IMR-90 (cell line): Measurements from ENCODE around the gene MED12L. TPM values are rescaled to one million over a fixed set of nuclear protein-coding genes. Genes with fewer than 3 reads are reported as not detected.

ENCODE experiments used
- ATAC-seq: fragments of 200-7000 bp; cut with Tn5 transposase; 2 replicates; pipeline ENCODE4 v1.9.1; 2020; ENCODE audit warnings: low read depth, mild to moderate bottlenecking, moderate library complexity
- BruUV-seq: library from RNA; stranded (reverse); fragments of 400-500 nt; replicated peaks from 2 replicates; lab custom pipeline; 2021; lab: Mats Ljungman, UMichigan
- CTCF ChIA-PET: fragments of 300-600 bp; formaldehyde crosslinking; extraction: SDS; loops from one replicate; lab custom pipeline; 2021; ENCODE audit warnings: antibody characterized with exemption; lab: Yijun Ruan, JAX
- POLR2A ChIA-PET: fragments of 300-600 bp; sonication (Branson Sonifier 250); formaldehyde crosslinking; loops from one replicate; lab custom pipeline; 2022; ENCODE audit warnings: antibody characterized with exemption; ENCODE audit not compliant: unreplicated experiment; lab: Charles Lee
- DNase-seq: peaks from one replicate; pipeline ENCODE4 v3.0.0; 2013
- H2AFZ ChIP-seq: replicated peaks from 2 replicates; pipeline ENCODE3; 2013; ENCODE audit warnings: low read length, mild to moderate bottlenecking; ENCODE audit not compliant: poor library complexity
- H2AK5ac ChIP-seq: 2 replicates; pipeline ENCODE4 v1.6.1; 2013; ENCODE audit warnings: low read depth, low read length, inconsistent platforms
- H2AK9ac ChIP-seq: replicated peaks from 2 replicates; pipeline ENCODE3; 2013; ENCODE audit warnings: mild to moderate bottlenecking, low read depth, low read length, moderate library complexity; ENCODE audit not compliant: poor library complexity
- H2BK120ac ChIP-seq: 2 replicates; pipeline ENCODE4 v1.6.1; 2013; ENCODE audit warnings: low read depth, low read length, inconsistent platforms
- H2BK15ac ChIP-seq: 3 replicates; pipeline ENCODE4 v1.6.1; 2013; ENCODE audit warnings: low read depth, low read length, inconsistent platforms
- H2BK20ac ChIP-seq: 2 replicates; pipeline ENCODE4 v1.6.1; 2013; ENCODE audit warnings: low read depth, mild to moderate bottlenecking, inconsistent platforms, low read length, moderate library complexity
- H2BK5ac ChIP-seq: 2 replicates; pipeline ENCODE4 v1.6.1; 2013; ENCODE audit warnings: mild to moderate bottlenecking, low read depth, low read length, inconsistent platforms; ENCODE audit not compliant: poor library complexity, severe bottlenecking
- H3K14ac ChIP-seq: replicated peaks from 2 replicates; pipeline ENCODE4 v1.6.1; 2013; ENCODE audit warnings: low read depth, low read length, inconsistent platforms
- H3K18ac ChIP-seq: 2 replicates; pipeline ENCODE4 v1.6.1; 2013; ENCODE audit warnings: low read depth, low read length, control low read depth
- H3K23ac ChIP-seq: 2 replicates; pipeline ENCODE4 v1.6.1; 2013; ENCODE audit warnings: low read depth, low read length, inconsistent platforms
- H3K27ac ChIP-seq: 2 replicates; pipeline ENCODE4 v1.5.1; 2013; ENCODE audit warnings: mild to moderate bottlenecking, control low read depth, low read length; ENCODE audit not compliant: insufficient read depth
- H3K27me3 ChIP-seq: 2 replicates; pipeline ENCODE4 v1.6.1; 2013; ENCODE audit warnings: low read length; ENCODE audit not compliant: control insufficient read depth, insufficient read depth
- H3K36me3 ChIP-seq: 2 replicates; pipeline ENCODE4 v1.6.1; 2013; ENCODE audit warnings: low read length, mixed read lengths; ENCODE audit not compliant: control insufficient read depth, insufficient read depth
- H3K4ac ChIP-seq: 2 replicates; pipeline ENCODE4 v1.6.1; 2013; ENCODE audit warnings: low read depth, low read length, inconsistent platforms
- H3K4me1 ChIP-seq: 2 replicates; pipeline ENCODE4 v1.6.1; 2013; ENCODE audit warnings: low read length, mixed read lengths; ENCODE audit not compliant: control insufficient read depth, insufficient read depth
- H3K4me2 ChIP-seq: 2 replicates; pipeline ENCODE4 v1.6.1; 2013; ENCODE audit warnings: low read depth, mild to moderate bottlenecking, control low read depth, low read length, moderate library complexity
- H3K4me3 ChIP-seq: 2 replicates; pipeline ENCODE4 v1.5.1; 2013; ENCODE audit warnings: low read depth, mild to moderate bottlenecking, control low read depth, low read length, moderate library complexity; ENCODE audit not compliant: insufficient read depth
- H3K56ac ChIP-seq: 2 replicates; pipeline ENCODE4 v1.6.1; 2013; ENCODE audit warnings: low read length, inconsistent platforms; ENCODE audit not compliant: insufficient read depth; ENCODE audit errors: extremely low read depth
- H3K79me1 ChIP-seq, 2 experiments: 2 replicates each; pipeline ENCODE4 v1.6.1; 2013; ENCODE audit warnings: low read length in 2 of 2, inconsistent platforms in 1 of 2, low read depth in 1 of 2
- H3K9ac ChIP-seq: 2 replicates; pipeline ENCODE4 v1.6.1; 2013; ENCODE audit warnings: low read depth, low read length, control low read depth
- H3K9me1 ChIP-seq: 2 replicates; pipeline ENCODE4 v1.6.1; 2013; ENCODE audit warnings: low read length, inconsistent platforms; ENCODE audit not compliant: insufficient read depth
- H3K9me3 ChIP-seq: 2 replicates; pipeline ENCODE4 v1.6.1; 2013; ENCODE audit warnings: low read length; ENCODE audit not compliant: control insufficient read depth, insufficient read depth
- H4K20me1 ChIP-seq: 2 replicates; pipeline ENCODE4 v1.6.1; 2013; ENCODE audit warnings: low read length, inconsistent platforms; ENCODE audit not compliant: insufficient read depth
- H4K5ac ChIP-seq: 2 replicates; pipeline ENCODE4 v1.6.1; 2013; ENCODE audit warnings: mild to moderate bottlenecking, low read depth, low read length, control low read depth
- H4K8ac ChIP-seq, 2 experiments: 2 replicates each; pipeline ENCODE4 v1.6.1; 2013; ENCODE audit warnings: low read depth in 2 of 2, low read length in 2 of 2, control low read depth in 1 of 2, inconsistent platforms in 1 of 2
- H4K91ac ChIP-seq: 2 replicates; pipeline ENCODE4 v1.6.1; 2013; ENCODE audit warnings: low read depth, low read length, inconsistent platforms; ENCODE audit not compliant: insufficient read depth
- BHLHE40 ChIP-seq: fragments of 150-350 bp; IDR thresholded peaks from 2 replicates; pipeline ENCODE4 v1.6.1; 2016; ENCODE audit warnings: mild to moderate bottlenecking, low read depth, low read length
- CEBPB ChIP-seq: IDR thresholded peaks from 2 replicates; pipeline ENCODE4 v1.6.1; 2012; ENCODE audit warnings: low read depth, low read length, improper control_type of control experiment
- CHD1 ChIP-seq: IDR thresholded peaks from 2 replicates; pipeline ENCODE4 v1.6.1; 2012; ENCODE audit warnings: low read depth, low read length, improper control_type of control experiment
- CTCF ChIP-seq: conservative IDR thresholded peaks from 2 replicates; pipeline ENCODE4 v1.5.1; 2012; ENCODE audit warnings: mild to moderate bottlenecking, low read depth, low read length, improper control_type of control experiment
- ELK1 ChIP-seq: fragments of 150-350 bp; IDR thresholded peaks from 2 replicates; pipeline ENCODE4 v1.6.1; 2016; ENCODE audit warnings: low read depth, mild to moderate bottlenecking, low read length, moderate library complexity, borderline replicate concordance
- FOS ChIP-seq: fragments of 150-350 bp; IDR thresholded peaks from 2 replicates; pipeline ENCODE4 v1.6.1; 2016; ENCODE audit warnings: low read depth, low read length
- MAFK ChIP-seq: IDR thresholded peaks from 2 replicates; pipeline ENCODE4 v1.6.1; 2012; ENCODE audit warnings: low read depth, low read length, improper control_type of control experiment
- MAZ ChIP-seq: IDR thresholded peaks from 2 replicates; pipeline ENCODE4 v1.6.1; 2012; ENCODE audit warnings: low read depth, mild to moderate bottlenecking, low read length, improper control_type of control experiment, moderate library complexity, borderline replicate concordance
- MXI1 ChIP-seq: IDR thresholded peaks from 2 replicates; pipeline ENCODE4 v1.6.1; 2012; ENCODE audit warnings: low read depth, mild to moderate bottlenecking, low read length, moderate library complexity, borderline replicate concordance
- NFE2L2 ChIP-seq: fragments of 150-350 bp; IDR thresholded peaks from 2 replicates; pipeline ENCODE4 v1.6.1; 2016; ENCODE audit warnings: low read depth, mild to moderate bottlenecking, low read length
- POLR2A ChIP-seq: IDR thresholded peaks from 2 replicates; pipeline ENCODE4 v1.6.1; 2012; ENCODE audit warnings: mild to moderate bottlenecking, low read depth, low read length
- RAD21 ChIP-seq: IDR thresholded peaks from 2 replicates; pipeline ENCODE4 v1.6.1; 2012; ENCODE audit warnings: low read length, improper control_type of control experiment
- RCOR1 ChIP-seq: IDR thresholded peaks from 2 replicates; pipeline ENCODE4 v1.6.1; 2012; ENCODE audit warnings: mild to moderate bottlenecking, low read length, improper control_type of control experiment; ENCODE audit not compliant: insufficient replicate concordance
- RFX5 ChIP-seq: IDR thresholded peaks from 2 replicates; pipeline ENCODE4 v1.8.0; 2012; ENCODE audit warnings: low read depth, mild to moderate bottlenecking, low read length, moderate library complexity
- SMC3 ChIP-seq: fragments of 150-350 bp; IDR thresholded peaks from 2 replicates; pipeline ENCODE4 v1.6.1; 2016; ENCODE audit warnings: low read depth, mild to moderate bottlenecking, antibody characterized with exemption, low read length, moderate library complexity
- USF2 ChIP-seq: fragments of 150-350 bp; IDR thresholded peaks from 2 replicates; pipeline ENCODE4 v1.6.1; 2017; ENCODE audit warnings: mild to moderate bottlenecking, antibody characterized with exemption, low read length, low read depth
- WGBS, 2 experiments: methylation state at CpG; one replicate each; pipeline versions ENCODE4 v1.1.5 to v1.1.7; 2013; ENCODE audit warnings: missing lambda C conversion rate in 2 of 2; ENCODE audit not compliant: insufficient read length in 1 of 2; ENCODE audit errors: extremely low coverage in 2 of 2; 5-methylcytosine and 5-hydroxymethylcytosine counted together
- dilution Hi-C: fragments of 300-500 bp; cut with HindIII; formaldehyde crosslinking; loops from one replicate; pipeline ENCODE4 v1.14.3; 2018; ENCODE audit warnings: low sequenced_read_pairs; ENCODE audit not compliant: unreplicated experiment
- in situ Hi-C: fragments of 300-500 bp; cut with MboI; formaldehyde crosslinking; loops from 3 replicates; pipeline ENCODE4 v1.14.3; 2019; ENCODE audit warnings: low sequenced_read_pairs, inconsistent platforms, mixed read lengths
- intact Hi-C: fragments of 100-400 bp; cut with micrococcal nuclease; formaldehyde crosslinking; loops from 2 replicates; pipeline ENCODE4 v1.10.0; 2022
- polyA plus RNA-seq, 3 experiments: library from polyadenylated mRNA; depleted of rRNA; stranded (reverse); fragments of >200 nt; gene quantifications; 2 replicates each; pipeline ENCODE4 v1.2.3, GENCODE V29; 2012; ENCODE audit warnings: low replicate concordance in 1 of 3
- total RNA-seq: library from RNA; depleted of rRNA; stranded (reverse); fragments of >200 nt; gene quantifications from 2 replicates; pipeline ENCODE4 v1.2.3, GENCODE V29; 2012

MED12L gene
- total and polyA plus RNA-seq, 2 of the 4 experiments (the other 2 are of a cell fraction), result 0.05 to 0.18 TPM

GRCh38 chr3:151407928-151408327 is 322.5 kb downstream of the MED12L start:
- POLR2A ChIA-PET, result interaction anchor here (0.6 kb wide), 1 partner anchor 371 kb away, joined by 3 read pairs; no protein-coding TSS in a partner anchor
- Histone ChIP-seq H3K23ac (no peak overlapping the region), H3K36me3 (no peaks in the 10 kb centered on the region), H3K79me1 (no peaks in the 10 kb centered on the region), H2AK9ac (no peak overlapping the region), H2AK5ac (no peak overlapping the region), H2BK5ac (no peak overlapping the region), H2BK15ac (no peak overlapping the region), H2BK120ac (no peak overlapping the region), H4K20me1 (no peaks in the 10 kb centered on the region), H3K56ac (no peak overlapping the region), H3K14ac (no peak overlapping the region), H3K18ac (no peak overlapping the region), H3K9me1 (peaks cover 7% of the 10 kb centered on the region), H4K91ac (no peak overlapping the region), H3K4me1 (peaks cover 4% of the 10 kb centered on the region), H3K4ac (no peak overlapping the region), H2BK20ac (no peak overlapping the region), H4K8ac (no peak overlapping the region), H4K5ac (no peak overlapping the region), H2AFZ (no peak overlapping the region), H3K9me3 (no peaks in the 10 kb centered on the region), H3K9ac (no peak overlapping the region), H3K27me3 (no peaks in the 10 kb centered on the region), H3K4me2 (no peak overlapping the region), H3K27ac (no peak overlapping the region), H3K4me3 (no peak overlapping the region)
- dilution Hi-C loops (no loop called here), in situ Hi-C loops (no loop called here), intact Hi-C loops (no loop called here)
- BruUV-seq, result no TSS peak
- no CpG with 5 or more reads among the region's 2 CpGs for WGBS, 2 experiments
- CTCF ChIA-PET, result interaction anchor here (1.1 kb wide), 1 partner anchor 18 kb away, joined by 3 read pairs; no protein-coding TSS in a partner anchor
- no peak for DNase-seq
- no peak for TF ChIP-seq MAFK
- TF ChIP-seq POLR2A, result no peak
- no peak for TF ChIP-seq CEBPB
- TF ChIP-seq FOS, result no peak
- no peak for TF ChIP-seq RCOR1
- no peak for TF ChIP-seq RAD21
- TF ChIP-seq BHLHE40, result no peak
- TF ChIP-seq MXI1, result no peak
- no peak for TF ChIP-seq ELK1
- TF ChIP-seq SMC3, result no peak
- no peak for TF ChIP-seq MAZ
- TF ChIP-seq RFX5, result no peak
- no peak for TF ChIP-seq CHD1
- no peak for TF ChIP-seq NFE2L2
- no peak for TF ChIP-seq USF2
- no peak for TF ChIP-seq CTCF
- ATAC-seq, result no peak
